Astrocyte (in vitro differentiated cells and primary cell): Measurements from ENCODE around the gene SLC35F6.

Source experiments
- CTCF ChIP-seq: IDR thresholded peaks from 2 replicates; pipeline ENCODE4 v1.5.1; 2011; ENCODE audit warnings: low read depth, mild to moderate bottlenecking, inconsistent platforms, low read length, moderate library complexity; ENCODE audit not compliant: insufficient read depth
- EZH2 ChIP-seq: IDR thresholded peaks from 2 replicates; pipeline ENCODE4 v1.6.1; 2012; ENCODE audit warnings: mild to moderate bottlenecking, low read length, inconsistent platforms; ENCODE audit not compliant: insufficient read depth

- TF ChIP-seq CTCF: no peak
- TF ChIP-seq EZH2: no peak
Measured at GRCh38 chr2:26731714-26732113, 32.4 kb upstream of the SLC35F6 start.
